ENCODE measurements around the gene IGSF8.

IGSF8 gene

GRCh38 chr1:160085686-160086455 lies 12.5 kb downstream of the IGSF8 start:
- no peak for DNase-seq

GRCh38 chr1:160084771-160085321 lies 13.6 kb downstream of the IGSF8 start:
- no peak for DNase-seq

- peak; percentile 74 for DNase-seq
Measured at GRCh38 chr1:160083968-160084770, 14.2 kb downstream of the IGSF8 start.

GRCh38 chr1:160082926-160083325 lies 15.5 kb downstream of the IGSF8 start:
- no peak for DNase-seq

GRCh38 chr1:160082487-160082886 lies 15.9 kb downstream of the IGSF8 start:
- DNase-seq = no peak

GRCh38 chr1:160081261-160081936 lies 17.0 kb downstream of the IGSF8 start, which contains the start of gene KCNJ9:
Gene KCNJ9 (plus strand): TSS chr1:160081538. CDS start chr1:160084031, 2,493 bp downstream.
- DNase-seq = peak; percentile 29

GRCh38 chr1:160080381-160081100 lies 17.9 kb downstream of the IGSF8 start:
- DNase-seq = no peak

GRCh38 chr1:160079448-160079847 lies 19.0 kb downstream of the IGSF8 start:
- no peak for DNase-seq

- DNase-seq = no peak
Measured at GRCh38 chr1:160078512-160079195, 19.8 kb downstream of the IGSF8 start.

- DNase-seq = no peak
Measured at GRCh38 chr1:160077486-160077885, 20.9 kb downstream of the IGSF8 start.

GRCh38 chr1:160076295-160076694 lies 22.1 kb downstream of the IGSF8 start:
- DNase-seq = no peak

GRCh38 chr1:160075836-160076235 lies 22.6 kb downstream of the IGSF8 start:
- DNase-seq = no peak

- DNase-seq = no peak
Measured at GRCh38 chr1:160074865-160075264, 23.6 kb downstream of the IGSF8 start.

- no peak for DNase-seq
Measured at GRCh38 chr1:160071289-160071688, 27.1 kb downstream of the IGSF8 start.

- peak; percentile 59 for DNase-seq
Measured at GRCh38 chr1:160070243-160071163, 27.9 kb downstream of the IGSF8 start.

GRCh38 chr1:160069460-160070231 lies 28.8 kb downstream of the IGSF8 start, which contains the start of gene KCNJ10:
Gene KCNJ10 (minus strand): TSS chr1:160070160. CDS start chr1:160042532, 27,628 bp downstream.
- no peak for DNase-seq

- no peak for DNase-seq
Measured at GRCh38 chr1:160068225-160068624, 30.2 kb downstream of the IGSF8 start.

- no peak for DNase-seq
Measured at GRCh38 chr1:160066829-160067745, 31.3 kb downstream of the IGSF8 start.

- DNase-seq = no peak
Measured at GRCh38 chr1:160064746-160065145, 33.7 kb downstream of the IGSF8 start.
